ENCODE results near the gene MYL12B. TPM values are rescaled to one million over a fixed set of nuclear protein-coding genes. Genes with fewer than 3 reads are reported as not detected.
A peak's percentile ranks its signal among the peaks of the same experiment; 100 is the strongest.

MYL12B gene
- total RNA-seq: 214 TPM

GRCh38 chr18:3261373-3262233 is at the start of gene MYL12B:
TSS of gene MYL12B (plus strand) at chr18:3262133. CDS start at chr18:3272899, 10,766 bp downstream.
- TF ChIP-seq POLR2A (IDR thresholded peaks at IDR 0.05) (peak in 1 of 2 donors; percentile 61), CTCF (IDR thresholded peaks at IDR 0.05) (peak in 1 of 3 experiments; percentile 22), POLR2AphosphoS5 (IDR thresholded peaks at IDR 0.05; ENCODE audit: insufficient read depth in 1 of 2, low read depth in 1 of 2) (peak; percentile 50 to 95)
- H3K27me3 ChIP-seq: no peaks in the 10 kb centered on the region
- peaks cover 0 to 19% of the 10 kb centered on the region in 2 donors for H3K36me3 ChIP-seq
- H3K4me3 ChIP-seq: peak within 1 kb of the TSS; percentile 57 to 86
- H3K4me1 ChIP-seq: peaks cover 49% of the 10 kb centered on the region
- peak within 1 kb of the TSS; percentile 90 for H3K27ac ChIP-seq
- H3K9me3 ChIP-seq: no peaks in the 10 kb centered on the region
- intact Hi-C loops (cut with DNase I): no loop called here
- no peak for DNase-seq (ENCODE audit: extremely low spot score in 2 of 2)

DNA sequence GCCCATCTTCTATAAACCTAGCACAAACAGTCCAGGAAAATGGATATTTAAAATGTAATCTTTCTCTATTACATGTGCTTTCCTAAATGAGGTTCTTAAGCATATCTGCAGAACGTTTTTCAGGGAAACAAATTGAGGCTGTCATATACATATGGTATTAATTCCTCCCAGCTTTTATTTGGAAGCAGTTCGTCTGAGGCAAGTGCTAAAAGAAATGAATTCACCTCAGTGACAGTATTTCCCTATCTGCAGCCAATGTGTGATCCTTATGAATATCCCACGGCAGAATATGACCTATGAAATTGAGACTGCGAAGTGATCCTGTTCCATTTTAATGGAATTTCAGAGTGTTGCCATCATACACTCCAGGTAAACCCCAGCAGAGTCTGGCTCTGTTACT is 49.3 kb upstream of the MYL12B start:
- intact Hi-C loops (cut with DNase I): no loop called here
- no peak overlapping the region for H3K4me3 ChIP-seq
- H3K27ac ChIP-seq: no peak overlapping the region
- no peak for TF ChIP-seq POLR2AphosphoS5 (IDR thresholded peaks at IDR 0.05; ENCODE audit: insufficient read depth in 1 of 2, low read depth in 1 of 2)
- no peak for TF ChIP-seq CTCF (IDR thresholded peaks at IDR 0.05)
- TF ChIP-seq POLR2A (IDR thresholded peaks at IDR 0.05): no peak
- H3K9me3 ChIP-seq: no peaks in the 10 kb centered on the region
- no peaks in the 10 kb centered on the region for H3K36me3 ChIP-seq
- H3K27me3 ChIP-seq: no peaks in the 10 kb centered on the region
- DNase-seq (ENCODE audit: extremely low spot score in 2 of 2): no peak
- H3K4me1 ChIP-seq: peaks cover 10% of the 10 kb centered on the region

- Histone ChIP-seq H3K4me1 (peaks cover 10% of the 10 kb centered on the region), H3K9me3 (no peaks in the 10 kb centered on the region), H3K27me3 (no peaks in the 10 kb centered on the region), H3K4me3 (no peak overlapping the region), H3K36me3 (no peaks in the 10 kb centered on the region), H3K27ac (no peak overlapping the region)
- DNase-seq (ENCODE audit: extremely low spot score in 2 of 2): no peak
- intact Hi-C loops (cut with DNase I): no loop called here
- TF ChIP-seq POLR2A (IDR thresholded peaks at IDR 0.05) (no peak), POLR2AphosphoS5 (IDR thresholded peaks at IDR 0.05; ENCODE audit: insufficient read depth in 1 of 2, low read depth in 1 of 2) (no peak), CTCF (IDR thresholded peaks at IDR 0.05) (no peak)
Observed at GRCh38 chr18:3213300-3214059, 48.5 kb upstream of the MYL12B start.

GRCh38 chr18:3214855-3215637 is 46.9 kb upstream of the MYL12B start:
- H3K4me1 ChIP-seq: peaks cover 10% of the 10 kb centered on the region
- no peaks in the 10 kb centered on the region for H3K36me3 ChIP-seq
- H3K4me3 ChIP-seq: no peak overlapping the region
- H3K27me3 ChIP-seq: no peaks in the 10 kb centered on the region
- TF ChIP-seq POLR2A (IDR thresholded peaks at IDR 0.05): no peak
- TF ChIP-seq CTCF (IDR thresholded peaks at IDR 0.05): no peak
- TF ChIP-seq POLR2AphosphoS5 (IDR thresholded peaks at IDR 0.05; ENCODE audit: insufficient read depth in 1 of 2, low read depth in 1 of 2): no peak
- H3K27ac ChIP-seq: no peak overlapping the region
- intact Hi-C loops (cut with DNase I): no loop called here
- no peak for DNase-seq (ENCODE audit: extremely low spot score in 2 of 2)
- H3K9me3 ChIP-seq: no peaks in the 10 kb centered on the region
